Nephron progenitor cell (in vitro differentiated cells): ENCODE data around the gene DNAI1.

Experiments used
- DNase-seq: peaks from one replicate; pipeline ENCODE4 v3.0.0; 2021
- H3K27ac Mint-ChIP-seq: 2 replicates; pipeline ENCODE4 v1.8.0; 2021; ENCODE audit warnings: mild to moderate bottlenecking, moderate library complexity, mixed read lengths
- H3K27me3 Mint-ChIP-seq: 2 replicates; pipeline ENCODE4 v1.8.0; 2021; ENCODE audit warnings: mild to moderate bottlenecking, low read depth, mixed read lengths; ENCODE audit not compliant: poor library complexity
- H3K36me3 Mint-ChIP-seq: 2 replicates; pipeline ENCODE4 v1.8.0; 2021; ENCODE audit warnings: low read depth, mixed read lengths
- H3K4me1 Mint-ChIP-seq: 2 replicates; pipeline ENCODE4 v1.8.0; 2021; ENCODE audit warnings: mixed read lengths
- H3K4me3 Mint-ChIP-seq: 2 replicates; pipeline ENCODE4 v1.8.0; 2021; ENCODE audit warnings: mild to moderate bottlenecking, moderate library complexity, mixed read lengths
- H3K9me3 Mint-ChIP-seq: 2 replicates; pipeline ENCODE4 v1.8.0; 2021; ENCODE audit warnings: mild to moderate bottlenecking, moderate library complexity, mixed read lengths
- TF ChIP-seq, protein P1 (sequence below): fragments of 200-600 bp; sonication (generic); IDR thresholded peaks from 2 replicates; pipeline ENCODE4 v1.5.0; 2021; ENCODE audit warnings: antibody characterized with exemption

The DNAI1 gene

DNA sequence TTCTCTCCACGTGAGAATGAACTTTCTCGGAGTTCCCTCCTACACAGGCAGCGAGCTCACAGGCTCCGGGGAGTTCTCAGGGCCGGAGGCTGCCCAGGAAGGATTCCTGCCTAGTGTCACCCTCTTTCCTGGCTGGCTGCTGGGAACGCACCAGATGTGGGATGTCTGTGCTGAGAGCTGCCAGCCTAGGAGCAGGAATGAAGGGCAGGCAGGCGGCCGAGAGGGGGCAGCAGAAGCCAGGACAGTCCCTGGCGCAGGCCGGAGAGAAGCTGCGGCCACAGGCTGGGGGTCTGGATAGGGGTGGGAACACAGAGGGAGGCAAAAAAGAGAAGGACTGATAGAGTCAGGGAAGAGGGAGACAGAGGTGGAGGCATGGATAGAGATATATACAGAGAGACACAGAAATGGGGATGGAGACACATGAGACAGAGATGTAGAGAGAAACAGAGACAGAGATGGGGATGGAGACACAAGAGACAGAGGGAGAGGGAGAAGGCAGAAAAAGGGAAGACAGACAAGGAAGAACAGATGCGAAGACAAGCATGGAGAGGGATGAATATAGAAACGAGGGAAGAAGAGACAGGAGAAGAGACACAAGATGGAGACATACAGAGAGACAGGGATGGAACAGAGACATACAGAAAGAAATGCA lies 89.5 kb downstream of the DNAI1 start:
- TF ChIP-seq, protein P1, sequence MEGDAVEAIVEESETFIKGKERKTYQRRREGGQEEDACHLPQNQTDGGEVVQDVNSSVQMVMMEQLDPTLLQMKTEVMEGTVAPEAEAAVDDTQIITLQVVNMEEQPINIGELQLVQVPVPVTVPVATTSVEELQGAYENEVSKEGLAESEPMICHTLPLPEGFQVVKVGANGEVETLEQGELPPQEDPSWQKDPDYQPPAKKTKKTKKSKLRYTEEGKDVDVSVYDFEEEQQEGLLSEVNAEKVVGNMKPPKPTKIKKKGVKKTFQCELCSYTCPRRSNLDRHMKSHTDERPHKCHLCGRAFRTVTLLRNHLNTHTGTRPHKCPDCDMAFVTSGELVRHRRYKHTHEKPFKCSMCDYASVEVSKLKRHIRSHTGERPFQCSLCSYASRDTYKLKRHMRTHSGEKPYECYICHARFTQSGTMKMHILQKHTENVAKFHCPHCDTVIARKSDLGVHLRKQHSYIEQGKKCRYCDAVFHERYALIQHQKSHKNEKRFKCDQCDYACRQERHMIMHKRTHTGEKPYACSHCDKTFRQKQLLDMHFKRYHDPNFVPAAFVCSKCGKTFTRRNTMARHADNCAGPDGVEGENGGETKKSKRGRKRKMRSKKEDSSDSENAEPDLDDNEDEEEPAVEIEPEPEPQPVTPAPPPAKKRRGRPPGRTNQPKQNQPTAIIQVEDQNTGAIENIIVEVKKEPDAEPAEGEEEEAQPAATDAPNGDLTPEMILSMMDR = peak; percentile 81
- H3K4me1 Mint-ChIP-seq = peaks cover 41% of the 10 kb centered on the region
- H3K27ac Mint-ChIP-seq = peak overlapping the region; percentile 16
- peaks cover 27% of the 10 kb centered on the region for H3K27me3 Mint-ChIP-seq
- DNase-seq = peak; percentile 87
- no peak overlapping the region for H3K4me3 Mint-ChIP-seq
- peaks cover 4% of the 10 kb centered on the region for H3K36me3 Mint-ChIP-seq
- H3K9me3 Mint-ChIP-seq = no peaks in the 10 kb centered on the region

DNA sequence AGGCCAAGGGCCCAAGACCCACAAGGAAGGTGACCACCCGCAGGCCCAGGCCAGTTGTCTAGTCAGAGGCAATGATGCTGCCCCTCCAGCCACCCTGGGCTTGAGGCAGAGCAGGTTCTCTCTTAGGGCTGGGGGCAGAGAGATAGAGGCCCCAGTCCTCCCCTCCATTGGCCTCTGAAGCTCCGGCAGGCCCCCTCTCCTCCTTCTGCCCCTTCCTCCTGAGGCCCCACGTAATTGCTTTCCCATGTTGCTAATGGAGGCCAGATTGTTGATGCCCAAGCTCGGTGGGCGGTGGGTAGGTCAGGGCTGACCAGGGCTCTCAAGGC lies 90.8 kb downstream of the DNAI1 start:
- Mint-ChIP-seq H3K36me3 (peaks cover 5% of the 10 kb centered on the region), H3K4me3 (no peak overlapping the region), H3K4me1 (peaks cover 48% of the 10 kb centered on the region), H3K27ac (no peak overlapping the region), H3K9me3 (no peaks in the 10 kb centered on the region), H3K27me3 (peaks cover 22% of the 10 kb centered on the region)
- no peak for DNase-seq
- TF ChIP-seq, protein P1 = no peak

DNA sequence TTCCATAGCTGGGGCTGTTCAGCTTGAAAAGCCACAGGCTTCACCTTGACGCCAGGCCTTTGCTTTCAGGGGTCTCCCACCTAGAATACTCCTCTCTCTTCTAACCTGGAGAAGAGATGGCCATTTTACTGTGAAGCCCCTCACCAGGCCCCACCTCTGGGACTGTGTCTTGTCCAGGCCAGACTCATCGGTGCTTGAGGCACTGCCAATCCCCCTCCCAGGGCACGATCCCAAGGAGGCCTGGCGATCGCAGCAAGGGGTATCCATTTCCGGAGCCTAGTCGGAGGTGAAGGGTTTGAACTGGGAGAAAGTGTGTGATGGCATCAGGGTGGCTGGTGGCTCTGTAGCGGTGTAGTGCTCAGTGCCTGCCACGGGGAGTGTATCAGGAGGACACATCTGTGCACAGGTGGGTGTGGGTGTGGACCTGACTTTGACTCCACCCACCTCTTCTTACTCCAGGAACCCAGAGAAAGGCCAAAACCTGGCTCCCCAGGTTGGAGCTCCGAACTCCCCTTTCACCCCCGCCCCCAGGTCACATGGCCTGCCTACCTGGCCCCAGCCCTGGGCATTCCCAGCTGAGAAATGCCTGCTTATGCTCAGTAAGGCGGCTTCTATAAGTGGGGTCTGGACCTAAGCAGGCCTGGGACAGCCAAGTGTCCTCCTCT lies 91.5 kb downstream of the DNAI1 start:
- Mint-ChIP-seq H3K4me3 (no peak overlapping the region), H3K4me1 (peaks cover 56% of the 10 kb centered on the region), H3K27ac (no peak overlapping the region), H3K27me3 (peaks cover 14% of the 10 kb centered on the region), H3K36me3 (peaks cover 10% of the 10 kb centered on the region), H3K9me3 (no peaks in the 10 kb centered on the region)
- TF ChIP-seq, protein P1 = no peak
- no peak for DNase-seq

DNA sequence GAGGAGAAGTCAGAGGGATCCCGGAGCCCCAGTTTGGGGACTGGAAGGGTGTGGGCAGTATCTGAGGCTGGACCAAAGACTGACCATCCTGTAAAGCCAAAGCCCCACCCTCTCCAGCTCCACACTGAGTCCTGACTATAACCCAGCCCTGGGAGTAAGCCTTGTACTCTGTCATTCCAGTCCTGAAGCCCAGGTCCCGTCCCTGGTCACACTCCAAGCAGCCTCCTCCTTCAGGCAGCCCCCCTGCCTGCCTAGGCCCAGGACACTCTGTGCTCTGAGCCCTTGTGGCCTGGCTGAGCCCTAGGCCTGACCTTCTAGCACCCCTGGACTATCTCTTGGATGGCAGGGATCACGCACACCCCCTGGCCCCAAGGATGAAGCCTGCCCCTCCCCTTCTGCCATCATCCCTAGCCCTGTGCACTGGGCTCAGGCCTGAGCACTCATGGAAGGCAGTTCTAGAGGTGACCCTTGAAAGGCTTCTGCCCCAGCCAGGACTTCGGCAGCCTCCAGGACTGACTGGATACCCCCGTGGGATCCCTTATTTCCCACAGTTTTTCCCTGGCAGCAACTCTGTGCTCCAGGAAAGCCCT lies 92.2 kb downstream of the DNAI1 start:
- DNase-seq = no peak
- peaks cover 10% of the 10 kb centered on the region for H3K36me3 Mint-ChIP-seq
- peaks cover 10% of the 10 kb centered on the region for H3K27me3 Mint-ChIP-seq
- peaks cover 62% of the 10 kb centered on the region for H3K4me1 Mint-ChIP-seq
- H3K4me3 Mint-ChIP-seq = no peak overlapping the region
- TF ChIP-seq, protein P1 = no peak
- H3K9me3 Mint-ChIP-seq = no peaks in the 10 kb centered on the region
- no peak overlapping the region for H3K27ac Mint-ChIP-seq

DNA sequence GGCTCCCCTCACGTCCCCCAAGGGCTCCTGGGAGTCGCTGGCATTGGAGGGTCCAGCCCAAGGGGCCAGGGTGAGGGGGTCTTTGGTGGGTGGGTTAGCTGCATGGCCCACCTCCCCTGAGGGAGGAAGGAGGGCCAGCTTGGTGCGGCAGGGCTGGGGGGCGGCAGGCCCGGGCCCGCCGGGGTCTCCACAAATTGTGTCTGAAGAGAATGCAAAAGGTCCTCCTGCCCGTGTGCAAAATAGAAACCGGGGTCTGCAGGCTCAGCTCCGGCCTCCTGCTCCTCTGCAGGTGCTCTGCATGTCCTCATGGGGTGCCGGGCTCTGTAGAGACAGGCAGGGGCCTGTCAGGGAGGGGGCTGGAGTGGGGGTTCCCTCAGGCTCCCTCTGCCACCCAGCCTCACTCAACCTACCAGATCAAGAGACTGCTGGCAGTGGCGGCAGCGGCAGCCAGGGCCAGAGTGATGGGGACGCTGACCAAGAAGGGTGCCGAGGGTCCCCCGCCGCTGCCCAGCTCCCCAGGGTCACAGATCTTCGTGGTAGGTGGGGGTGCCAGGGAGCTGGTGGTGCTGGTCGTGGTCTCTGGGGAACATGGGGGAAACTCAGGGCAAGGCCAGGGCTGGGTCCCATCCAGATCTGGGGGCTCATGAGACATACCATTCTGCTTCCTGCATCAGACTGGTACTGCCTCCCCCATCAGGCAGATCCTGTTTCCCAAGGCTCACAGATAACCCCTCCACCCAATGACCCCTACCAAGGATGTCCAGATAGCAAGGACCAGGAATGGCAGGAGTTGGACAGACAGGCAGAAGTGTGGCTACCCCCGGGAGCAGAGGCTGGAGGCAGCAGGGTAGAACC lies 93.4 kb downstream of the DNAI1 start:
- Mint-ChIP-seq H3K4me3 (no peak overlapping the region), H3K36me3 (peaks cover 16% of the 10 kb centered on the region), H3K27ac (peak overlapping the region; percentile 22), H3K4me1 (peaks cover 70% of the 10 kb centered on the region), H3K27me3 (peaks cover 6% of the 10 kb centered on the region), H3K9me3 (no peaks in the 10 kb centered on the region)
- no peak for DNase-seq
- TF ChIP-seq, protein P1 = no peak
